ENCODE data around the gene SERPINB11.
A peak's percentile ranks its signal among the peaks of the same experiment; 100 is the strongest.

SERPINB11 gene

GRCh38 chr18:63731215-63731614, 28.5 kb downstream of the SERPINB11 start:
- no peak overlapping the region for H3K4me3 ChIP-seq (ENCODE audit: low read depth, low read length)

GRCh38 chr18:63736876-63737275, 34.1 kb downstream of the SERPINB11 start:
- no peak overlapping the region for H3K4me3 ChIP-seq (ENCODE audit: low read depth, low read length)
- TF ChIP-seq CTCF (IDR thresholded peaks at IDR 0.05; ENCODE audit: low read depth, low read length), result no peak

More at GRCh38 chr18:63731215-63731614, 28.5 kb downstream of the SERPINB11 start:
- no peak for TF ChIP-seq CTCF (IDR thresholded peaks at IDR 0.05; ENCODE audit: low read depth, low read length)

- TF ChIP-seq CTCF (IDR thresholded peaks at IDR 0.05; ENCODE audit: low read depth, low read length), result peak; percentile 45; the same call in 1 of the 2 replicates
These were observed 39.0 kb downstream of the SERPINB11 start for GRCh38 chr18:63741769-63742168.

GRCh38 chr18:63747006-63747405, 44.2 kb downstream of the SERPINB11 start:
- TF ChIP-seq CTCF (IDR thresholded peaks at IDR 0.05; ENCODE audit: low read depth, low read length), result no peak
- no peak overlapping the region for H3K4me3 ChIP-seq (ENCODE audit: low read depth, low read length)

More at GRCh38 chr18:63741769-63742168, 39.0 kb downstream of the SERPINB11 start:
- no peak overlapping the region for H3K4me3 ChIP-seq (ENCODE audit: low read depth, low read length)

GRCh38 chr18:63749489-63749888, 46.7 kb downstream of the SERPINB11 start:
- no peak overlapping the region for H3K4me3 ChIP-seq (ENCODE audit: low read depth, low read length)
- no peak for TF ChIP-seq CTCF (IDR thresholded peaks at IDR 0.05; ENCODE audit: low read depth, low read length)

- no peak for TF ChIP-seq CTCF (IDR thresholded peaks at IDR 0.05; ENCODE audit: low read depth, low read length)
- H3K4me3 ChIP-seq (ENCODE audit: low read depth, low read length), result no peak overlapping the region
These were observed 49.9 kb downstream of the SERPINB11 start for GRCh38 chr18:63752636-63753035.

- no peak for TF ChIP-seq CTCF (IDR thresholded peaks at IDR 0.05; ENCODE audit: low read depth, low read length)
- H3K4me3 ChIP-seq (ENCODE audit: low read depth, low read length), result no peak overlapping the region
These were observed 50.9 kb downstream of the SERPINB11 start for GRCh38 chr18:63753676-63754075.

Measured in WI38 (cell line).